CD14-positive monocyte (primary cell): Measurements from ENCODE around the gene NPAT. TPM values are rescaled to one million over a fixed set of nuclear protein-coding genes. Genes with fewer than 3 reads are reported as not detected.

ENCODE experiments used
- DNase-seq, 3 donors: peaks; one replicate each; pipeline ENCODE4 v3.0.0-alpha.2; 2011 to 2022
- H2AFZ ChIP-seq: 2 replicates; pipeline ENCODE4 v1.6.0; 2012; ENCODE audit warnings: mild to moderate bottlenecking, low read depth, low read length, inconsistent platforms; ENCODE audit not compliant: insufficient read depth, poor library complexity, severe bottlenecking
- H3K27ac ChIP-seq, 2 donors: 1 replicate in 1 of 2; 2 replicates in 1 of 2; pipeline ENCODE4 v1.5.1; 2012 to 2013; ENCODE audit warnings: low read length in 2 of 2, control low read depth in 1 of 2, inconsistent platforms in 1 of 2, low read depth in 1 of 2, mild to moderate bottlenecking in 1 of 2
- H3K27me3 ChIP-seq, 2 donors: one replicate each; pipeline versions ENCODE4 v1.6.0 to v1.6.1; 2011 to 2013; ENCODE audit warnings: low read length in 2 of 2; ENCODE audit not compliant: control insufficient read depth in 2 of 2, insufficient read depth in 2 of 2
- H3K36me3 ChIP-seq, 2 donors: replicated peaks in 1 of 2; 1 replicate in 1 of 2; 2 replicates in 1 of 2; pipeline versions ENCODE4 v1.5.1 to v1.6.1; 2012 to 2013; ENCODE audit warnings: low read length in 2 of 2, control low read depth in 1 of 2, inconsistent platforms in 1 of 2, mild to moderate bottlenecking in 1 of 2; ENCODE audit not compliant: insufficient read depth in 2 of 2, control insufficient read depth in 1 of 2
- H3K4me1 ChIP-seq, 2 donors: 1 replicate in 1 of 2; 2 replicates in 1 of 2; pipeline versions ENCODE4 v1.5.1 to v1.6.1; 2012 to 2013; ENCODE audit warnings: low read length in 2 of 2, control low read depth in 1 of 2, inconsistent platforms in 1 of 2, mild to moderate bottlenecking in 1 of 2, moderate library complexity in 1 of 2; ENCODE audit not compliant: insufficient read depth in 2 of 2, control insufficient read depth in 1 of 2
- H3K4me2 ChIP-seq: replicated peaks from 2 replicates; pipeline ENCODE3; 2012; ENCODE audit warnings: low read length, moderate library complexity, mild to moderate bottlenecking; ENCODE audit not compliant: poor library complexity, severe bottlenecking; ENCODE audit errors: extremely low read depth
- H3K4me3 ChIP-seq, 3 experiments: fragments of 200-600 bp in 1 of 3; sonication (generic) in 1 of 3; replicated peaks in 1 of 3; 1 replicate in 2 of 3; 2 replicates in 1 of 3; pipeline ENCODE4 v1.5.1; 2011 to 2013; ENCODE audit warnings: low read length in 3 of 3, mild to moderate bottlenecking in 3 of 3, control low read depth in 2 of 3, low read depth in 2 of 3, inconsistent platforms in 1 of 3, moderate library complexity in 1 of 3
- H3K79me2 ChIP-seq: 2 replicates; pipeline ENCODE4 v1.6.0; 2012; ENCODE audit warnings: mild to moderate bottlenecking, control low read depth, inconsistent platforms, low read length, moderate library complexity; ENCODE audit not compliant: insufficient read depth
- H3K9ac ChIP-seq: 2 replicates; pipeline ENCODE4 v1.6.0; 2017; ENCODE audit warnings: low read length, mild to moderate bottlenecking; ENCODE audit not compliant: insufficient read depth, poor library complexity, severe bottlenecking
- H3K9me3 ChIP-seq, 2 donors: replicated peaks in 1 of 2; 1 replicate in 1 of 2; 2 replicates in 1 of 2; pipeline versions ENCODE4 v1.5.1 to v1.6.1; 2012 to 2013; ENCODE audit warnings: low read length in 2 of 2, control low read depth in 1 of 2; ENCODE audit not compliant: control insufficient read depth in 1 of 2, insufficient read depth in 1 of 2
- H4K20me1 ChIP-seq: 2 replicates; pipeline ENCODE4 v1.6.0; 2012; ENCODE audit warnings: mild to moderate bottlenecking, low read length, control low read depth, moderate library complexity; ENCODE audit not compliant: insufficient read depth
- H3K27ac Mint-ChIP-seq, 7 donors: one replicate each; pipeline ENCODE4 v1.8.0; 2020; ENCODE audit warnings: mild to moderate bottlenecking in 7 of 7, mixed read lengths in 7 of 7, moderate library complexity in 6 of 7, inconsistent platforms in 2 of 7
- H3K27me3 Mint-ChIP-seq, 3 donors: one replicate each; pipeline ENCODE4 v1.8.0; 2021 to 2022; ENCODE audit warnings: low read depth in 3 of 3, mild to moderate bottlenecking in 3 of 3, mixed read lengths in 3 of 3, moderate library complexity in 3 of 3, inconsistent platforms in 1 of 3
- H3K36me3 Mint-ChIP-seq, 2 donors: one replicate each; pipeline ENCODE4 v1.8.0; 2020; ENCODE audit warnings: mixed read lengths in 2 of 2, inconsistent platforms in 1 of 2, mild to moderate bottlenecking in 1 of 2
- H3K4me1 Mint-ChIP-seq: one replicate; pipeline ENCODE4 v1.8.0; 2020; ENCODE audit warnings: mild to moderate bottlenecking, mixed read lengths
- H3K4me3 Mint-ChIP-seq, 2 donors: one replicate each; pipeline ENCODE4 v1.8.0; 2020; ENCODE audit warnings: mild to moderate bottlenecking in 2 of 2, mixed read lengths in 2 of 2, moderate library complexity in 1 of 2
- H3K9me3 Mint-ChIP-seq, 7 donors: one replicate each; pipeline ENCODE4 v1.8.0; 2020 to 2022; ENCODE audit warnings: mixed read lengths in 7 of 7, mild to moderate bottlenecking in 6 of 7, moderate library complexity in 6 of 7, inconsistent platforms in 2 of 7
- CTCF ChIP-seq: fragments of 200-600 bp; IDR thresholded peaks from one replicate; pipeline ENCODE4 v1.8.0; 2022; ENCODE audit warnings: antibody characterized with exemption, mild to moderate bottlenecking
- WGBS: methylation state at CpG from one replicate; pipeline ENCODE4 v1.1.5; 2013; ENCODE audit warnings: missing lambda C conversion rate; ENCODE audit not compliant: insufficient coverage; 5-methylcytosine and 5-hydroxymethylcytosine counted together
- intact Hi-C, 2 donors: fragments of 100-400 bp; cut with micrococcal nuclease; formaldehyde crosslinking; loops; one replicate each; pipeline versions ENCODE4 v1.15.0 to v1.15.1; 2023
- polyA plus RNA-seq, 3 donors: library from polyadenylated mRNA; depleted of rRNA in 1 of 3; unstranded in 2 of 3; stranded (reverse) in 1 of 3; fragments of 300-500 nt in 2 of 3; fragments of >200 nt in 1 of 3; fragmentation: Illumina TruSeq in 2 of 3; gene quantifications; 1 replicate in 2 of 3; 2 replicates in 1 of 3; pipeline ENCODE4 v1.2.3, GENCODE V29; 2012 to 2021

Gene NPAT
- polyA plus RNA-seq, 3 donors, result 3.7 to 5.0 (median 4.1) TPM

- Mint-ChIP-seq H3K27ac (no peak overlapping the region), H3K36me3 (peaks cover 35 to 49% of the 10 kb centered on the region in 2 donors), H3K9me3 (no peaks in the 10 kb centered on the region), H3K27me3 (no peaks in the 10 kb centered on the region), H3K4me3 (no peak overlapping the region), H3K4me1 (peaks cover 27% of the 10 kb centered on the region)
- Histone ChIP-seq H3K36me3 (peaks cover 40 to 59% of the 10 kb centered on the region in 2 donors), H3K9ac (no peak overlapping the region), H2AFZ (no peak overlapping the region), H3K4me1 (peaks cover 22 to 24% of the 10 kb centered on the region in 2 donors), H4K20me1 (peaks cover 24% of the 10 kb centered on the region), H3K27me3 (no peaks in the 10 kb centered on the region), H3K27ac (no peak overlapping the region), H3K9me3 (no peaks in the 10 kb centered on the region), H3K4me3 (no peak overlapping the region), H3K4me2 (no peak overlapping the region), H3K79me2 (peaks cover 19% of the 10 kb centered on the region)
- WGBS, result 100% methylated on average over 1 of the region's 3 CpGs
- TF ChIP-seq CTCF, result no peak
- intact Hi-C loops, result no loop called here
- no peak for DNase-seq
These were observed 25.5 kb downstream of the NPAT start for GRCh38 chr11:108196901-108197300.

GRCh38 chr11:108193725-108194124, 28.7 kb downstream of the NPAT start:
- Mint-ChIP-seq H3K36me3 (peaks cover 49 to 71% of the 10 kb centered on the region in 2 donors), H3K4me1 (peaks cover 2% of the 10 kb centered on the region), H3K9me3 (peaks cover 0 to 3% (median 0%) of the 10 kb centered on the region in 7 donors), H3K4me3 (no peak overlapping the region), H3K27me3 (no peaks in the 10 kb centered on the region), H3K27ac (peak overlapping the region in 2 of 7 donors; percentile 21 to 58)
- DNase-seq, result no peak
- Histone ChIP-seq H3K27me3 (no peaks in the 10 kb centered on the region), H3K9me3 (no peaks in the 10 kb centered on the region), H3K36me3 (peaks cover 66 to 87% of the 10 kb centered on the region in 2 donors), H3K79me2 (peaks cover 13% of the 10 kb centered on the region), H3K4me3 (no peak overlapping the region), H4K20me1 (peaks cover 6% of the 10 kb centered on the region), H3K4me2 (no peak overlapping the region), H3K27ac (no peak overlapping the region), H3K9ac (no peak overlapping the region), H3K4me1 (no peaks in the 10 kb centered on the region), H2AFZ (no peak overlapping the region)
- intact Hi-C loops, result no loop called here
- TF ChIP-seq CTCF, result no peak
